Frontal cortex (tissue), 4 donors: ENCODE measurements around the gene AFF2. TPM values are rescaled to one million over a fixed set of nuclear protein-coding genes. Genes with fewer than 3 reads are reported as not detected.
A peak's percentile ranks its signal among the peaks of the same experiment; 100 is the strongest.

Experiments used
- DNase-seq, 2 donors: peaks; one replicate each; pipeline ENCODE4 v3.0.0; 2012; ENCODE audit warnings: low spot score in 2 of 2
- FAIRE-seq: peaks from 2 replicates; lab custom pipeline; 2012; peaks lifted over from hg19 to GRCh38; lab: Jason Lieb, UNC
- total RNA-seq: library from RNA; depleted of rRNA; stranded (reverse); fragments of >200 nt; gene quantifications from one replicate; pipeline ENCODE4 v1.2.3, GENCODE V29; 2014
- donor health status: control.
- donor health status: control.
- donor health status: control.

The AFF2 gene
- total RNA-seq: 313 TPM

GRCh38 chrX:148500423-148501385, at the start of gene AFF2:
Gene AFF2, plus strand, starts transcription at chrX:148500617. Its CDS starts 481 bp downstream, at chrX:148501098.
- FAIRE-seq: no peak

GRCh38 chrX:148457279-148457678, 43.1 kb upstream of the AFF2 start:
- no peak for DNase-seq
- no peak for FAIRE-seq

More at GRCh38 chrX:148500423-148501385, at the start of gene AFF2:
- DNase-seq: peak; percentile 15 to 35

DNA sequence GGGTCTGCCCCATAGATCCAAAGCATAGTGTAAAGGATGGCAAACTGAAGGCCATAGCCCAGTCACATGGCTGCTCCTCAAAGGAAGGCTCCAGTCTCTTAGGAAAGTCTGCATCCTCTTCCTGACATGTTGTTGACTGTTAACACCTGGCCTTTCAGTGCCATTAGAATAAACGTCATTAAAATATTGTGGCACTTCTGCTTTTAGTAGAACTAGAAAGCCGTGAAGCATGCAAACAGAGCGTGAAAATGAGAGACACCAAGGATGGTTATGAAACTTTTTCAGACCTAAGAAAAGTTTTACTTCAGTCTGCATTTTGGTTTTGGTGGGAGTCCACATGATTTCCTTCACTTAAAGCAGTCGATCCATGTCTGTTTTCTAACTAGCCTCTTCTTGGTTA, 41.1 kb upstream of the AFF2 start:
- no peak for DNase-seq
- no peak for FAIRE-seq

DNA sequence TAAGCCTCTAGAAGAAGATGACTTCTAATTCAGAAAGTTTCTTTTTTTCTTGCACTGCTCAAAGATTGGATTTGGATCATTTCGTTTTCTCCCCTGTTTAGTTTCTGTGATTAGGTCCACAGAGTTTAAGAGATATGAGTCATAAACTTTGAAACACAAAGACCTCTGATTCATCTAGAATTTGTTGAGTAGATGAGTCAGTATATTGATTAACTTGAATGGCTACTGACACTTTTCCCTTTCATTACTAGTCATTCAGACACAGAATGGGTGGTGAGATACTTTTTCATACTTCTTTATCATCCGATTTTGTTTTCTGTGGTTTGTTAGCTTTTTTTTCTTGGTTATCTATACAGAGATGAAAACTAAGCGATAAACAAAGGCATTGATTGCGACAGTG, 34.1 kb upstream of the AFF2 start:
- FAIRE-seq (no peak), DNase-seq (no peak)

DNA sequence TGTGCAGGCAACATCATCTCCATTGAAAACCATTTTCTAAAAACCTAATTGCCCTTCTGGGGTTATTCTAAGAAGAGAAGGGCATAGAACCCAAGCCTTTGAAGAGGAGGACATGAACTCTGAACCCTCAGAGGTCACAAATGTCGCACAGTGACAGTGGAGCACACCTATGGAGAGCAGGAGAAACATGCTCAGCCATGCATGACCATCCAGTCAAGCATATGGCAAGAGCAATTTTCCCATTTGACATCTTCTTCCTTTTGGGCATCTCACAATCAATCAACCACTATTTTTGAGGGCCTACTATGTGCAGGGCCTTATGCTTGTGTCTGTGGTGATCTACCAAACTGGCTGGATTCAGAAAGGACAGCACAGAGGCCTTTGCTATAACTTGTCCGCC, 30.1 kb upstream of the AFF2 start:
- DNase-seq: no peak
- FAIRE-seq: no peak

- DNase-seq (no peak), FAIRE-seq (no peak)
These were observed 26.4 kb upstream of the AFF2 start for GRCh38 chrX:148474030-148474429.

- DNase-seq (no peak), FAIRE-seq (no peak)
These were observed 8.4 kb upstream of the AFF2 start for GRCh38 chrX:148492057-148492456.

DNA sequence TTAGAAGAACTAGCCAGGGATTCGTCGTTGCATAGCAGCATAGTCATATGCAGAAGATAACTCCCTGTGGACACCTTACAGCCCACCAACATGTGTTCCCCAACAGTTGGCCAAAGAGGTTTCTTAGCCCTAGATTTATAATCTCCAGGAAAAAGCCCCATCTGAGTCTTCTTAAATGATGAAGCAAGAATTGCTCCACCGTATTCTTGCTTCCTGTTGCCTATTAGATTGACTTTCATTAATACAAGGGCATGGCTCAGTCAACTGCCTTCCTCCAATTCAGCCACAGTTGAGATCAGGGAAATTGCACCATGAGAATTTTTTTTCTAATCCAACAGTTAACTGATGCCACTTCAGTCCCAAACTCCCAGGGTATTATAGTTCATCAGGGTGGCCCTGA, 5.2 kb upstream of the AFF2 start:
- no peak for DNase-seq
- no peak for FAIRE-seq

GRCh38 chrX:148498067-148498466, 2.4 kb upstream of the AFF2 start:
- FAIRE-seq (no peak), DNase-seq (no peak)

DNA sequence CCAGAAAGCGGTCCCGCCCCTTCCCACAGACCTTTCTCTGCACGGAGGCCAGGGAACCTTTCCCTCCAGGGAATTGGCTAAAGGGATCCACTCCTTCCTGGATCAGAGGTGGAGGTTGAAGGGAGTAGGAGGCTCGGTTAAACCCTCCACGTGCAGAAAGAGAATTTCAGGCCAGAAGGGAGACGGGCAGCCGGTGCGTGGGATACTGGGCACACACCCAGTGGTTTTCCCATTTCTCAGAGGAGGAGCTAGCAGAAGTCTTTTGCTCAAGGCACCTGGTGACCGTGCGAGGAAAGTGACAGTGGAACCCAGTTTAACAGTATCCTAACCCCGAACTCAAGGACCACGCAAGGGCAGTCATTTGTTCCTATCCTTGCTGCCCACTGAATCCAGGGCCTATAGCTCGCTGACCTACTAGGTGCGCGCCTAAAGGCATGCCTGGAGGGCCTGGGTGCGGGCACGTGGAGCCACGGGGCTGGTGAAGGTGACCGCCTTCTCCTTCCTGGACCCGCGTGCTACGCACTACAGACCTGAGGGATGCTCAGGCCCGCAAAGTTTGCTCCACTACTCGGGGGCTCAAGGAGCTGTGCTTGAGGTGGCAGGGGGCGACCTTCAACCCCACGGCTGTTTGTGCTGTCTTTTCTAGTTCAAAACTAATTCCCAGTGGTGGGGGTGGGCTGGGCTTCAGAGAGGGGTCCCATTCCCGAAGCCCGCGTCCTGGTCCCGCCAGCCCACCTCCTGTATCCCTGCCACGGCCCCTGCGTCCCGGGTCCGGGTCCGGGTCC, 587 bp upstream of the AFF2 start:
- DNase-seq (no peak), FAIRE-seq (no peak)

- FAIRE-seq: no peak
These were observed 1.1 kb downstream of the AFF2 start for GRCh38 chrX:148501386-148502066.

GRCh38 chrX:148504506-148504905, 4.1 kb downstream of the AFF2 start:
- FAIRE-seq (no peak), DNase-seq (no peak)

More at GRCh38 chrX:148501386-148502066, 1.1 kb downstream of the AFF2 start:
- DNase-seq: peak in 1 of 2 donors; percentile 5

DNA sequence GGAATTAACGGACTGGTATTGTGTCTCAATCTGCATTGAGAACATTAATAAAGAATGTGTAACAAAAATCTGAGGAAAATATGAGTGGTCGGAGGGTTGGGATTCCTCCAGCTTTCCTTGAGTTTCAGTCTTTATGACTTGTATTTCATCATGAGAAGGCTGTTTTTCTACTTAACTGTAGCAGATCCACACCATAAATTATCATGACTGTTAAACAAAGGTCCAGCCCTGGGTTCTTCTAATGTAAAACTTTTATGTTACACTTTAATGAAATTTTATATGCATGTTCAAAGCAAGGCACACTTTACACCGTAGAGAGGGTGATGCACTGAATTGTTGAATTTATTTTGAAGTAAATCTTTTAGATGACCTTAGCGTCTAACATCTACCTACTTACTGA, 7.0 kb downstream of the AFF2 start:
- no peak for DNase-seq
- FAIRE-seq: no peak

GRCh38 chrX:148512453-148512852, 12.0 kb downstream of the AFF2 start:
- DNase-seq: no peak
- no peak for FAIRE-seq

- no peak for FAIRE-seq
- DNase-seq: no peak
These were observed 13.2 kb downstream of the AFF2 start for GRCh38 chrX:148513661-148514060.

- FAIRE-seq (no peak), DNase-seq (no peak)
These were observed 16.8 kb downstream of the AFF2 start for GRCh38 chrX:148517176-148517575.

- no peak for FAIRE-seq
These were observed 21.6 kb downstream of the AFF2 start for GRCh38 chrX:148522006-148522405.

GRCh38 chrX:148523303-148524080, 23.1 kb downstream of the AFF2 start:
- no peak for DNase-seq
- FAIRE-seq: peak; percentile 57

More at GRCh38 chrX:148522006-148522405, 21.6 kb downstream of the AFF2 start:
- DNase-seq: no peak

DNA sequence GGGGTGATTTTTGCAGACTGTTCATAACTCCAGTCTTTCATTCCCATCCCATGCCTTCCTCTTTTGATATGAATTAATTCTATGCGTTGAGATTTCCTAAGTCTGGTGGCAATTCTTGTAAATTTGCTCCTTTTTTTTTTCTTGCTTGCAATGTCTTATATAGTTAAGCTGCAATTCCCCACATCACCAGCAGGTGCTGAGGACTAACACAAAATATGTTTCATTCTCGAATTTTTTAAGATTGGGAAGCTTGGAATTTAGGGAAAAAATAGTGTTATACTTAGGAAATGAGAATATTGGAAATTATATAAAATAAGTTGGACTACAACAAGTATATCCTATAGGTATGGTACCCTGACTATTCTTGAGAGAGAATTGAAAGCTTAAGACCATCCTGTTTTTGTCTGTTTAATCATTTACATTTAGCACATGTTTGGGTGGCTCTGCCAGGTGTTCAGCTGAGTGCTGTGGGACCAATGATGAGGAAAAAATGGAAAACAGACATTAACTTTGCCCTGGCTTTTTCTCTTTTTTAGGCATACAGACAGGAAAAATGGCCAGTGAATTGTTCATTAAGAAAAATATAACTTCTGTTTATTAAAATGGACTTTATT, 30.2 kb downstream of the AFF2 start:
- no peak for FAIRE-seq

More for the DNA sequence above, 30.2 kb downstream of the AFF2 start:
- DNase-seq: no peak
